GM23338 (cell line): ENCODE data around the gene SYT9. TPM values are rescaled to one million over a fixed set of nuclear protein-coding genes. Genes with fewer than 3 reads are reported as not detected.

Experiments used
- ATAC-seq: fragments of 200-7000 bp; cut with Tn5 transposase; 3 replicates; pipeline ENCODE4 v1.9.1; 2020
- DNase-seq: peaks from one replicate; pipeline ENCODE4 v3.0.0-alpha.2; 2015; ENCODE audit warnings: low spot score
- H2AFZ ChIP-seq: fragments of 200-600 bp; sonication (generic); 2 replicates; pipeline ENCODE4 v1.8.0; 2016; ENCODE audit warnings: antibody characterized with exemption, mild to moderate bottlenecking, moderate library complexity
- H3F3A ChIP-seq: fragments of 200-600 bp; sonication (generic); replicated peaks from 2 replicates; pipeline ENCODE4 v1.8.0; 2017; ENCODE audit warnings: antibody characterized with exemption, mixed run types, low read depth
- H3K27ac ChIP-seq: fragments of 200-600 bp; sonication (generic); 2 replicates; pipeline ENCODE4 v1.6.1; 2016; ENCODE audit warnings: low read depth
- H3K27me3 ChIP-seq: fragments of 200-600 bp; sonication (generic); 2 replicates; pipeline ENCODE4 v1.8.0; 2016; ENCODE audit warnings: mild to moderate bottlenecking, mixed run types, moderate library complexity; ENCODE audit not compliant: insufficient read depth
- H3K36me3 ChIP-seq: fragments of 200-600 bp; sonication (generic); 2 replicates; pipeline ENCODE4 v1.8.0; 2016; ENCODE audit warnings: mild to moderate bottlenecking; ENCODE audit not compliant: insufficient read depth
- H3K4me1 ChIP-seq: fragments of 200-600 bp; sonication (generic); 2 replicates; pipeline ENCODE4 v1.8.0; 2016; ENCODE audit warnings: mild to moderate bottlenecking, moderate library complexity; ENCODE audit not compliant: insufficient read depth
- H3K4me2 ChIP-seq: fragments of 200-600 bp; sonication (generic); 2 replicates; pipeline ENCODE4 v1.7.1; 2017; ENCODE audit warnings: mixed run types
- H3K4me3 ChIP-seq: fragments of 200-600 bp; sonication (generic); 2 replicates; pipeline ENCODE4 v1.6.1; 2016; ENCODE audit warnings: mixed run types
- H3K79me2 ChIP-seq: fragments of 200-600 bp; sonication (generic); replicated peaks from 2 replicates; pipeline ENCODE4 v1.8.0; 2017; ENCODE audit warnings: mild to moderate bottlenecking; ENCODE audit not compliant: insufficient read depth
- H3K9me2 ChIP-seq: fragments of 200-600 bp; sonication (generic); 2 replicates; pipeline ENCODE4 v1.8.0; 2017; ENCODE audit not compliant: insufficient read depth
- H4K20me1 ChIP-seq: fragments of 200-600 bp; sonication (generic); replicated peaks from 2 replicates; pipeline ENCODE4 v1.8.0; 2017; ENCODE audit warnings: mild to moderate bottlenecking; ENCODE audit not compliant: insufficient read depth
- H3K27ac Mint-ChIP-seq: 2 replicates; pipeline ENCODE4 v1.8.0; 2020; ENCODE audit warnings: inconsistent platforms, mild to moderate bottlenecking, moderate library complexity, mixed read lengths
- H3K27me3 Mint-ChIP-seq: 3 replicates; pipeline ENCODE4 v1.8.0; 2022; ENCODE audit warnings: low read depth, mild to moderate bottlenecking, moderate library complexity, mixed read lengths, inconsistent platforms; ENCODE audit not compliant: insufficient read depth, poor library complexity
- H3K36me3 Mint-ChIP-seq: 3 replicates; pipeline ENCODE4 v1.8.0; 2021; ENCODE audit warnings: low read depth, mild to moderate bottlenecking, inconsistent platforms, moderate library complexity, mixed read lengths
- H3K4me1 Mint-ChIP-seq: 3 replicates; pipeline ENCODE4 v1.8.0; 2020; ENCODE audit warnings: mild to moderate bottlenecking, inconsistent platforms, mixed read lengths
- H3K4me3 Mint-ChIP-seq: 3 replicates; pipeline ENCODE4 v1.8.0; 2021; ENCODE audit warnings: moderate library complexity, mild to moderate bottlenecking, inconsistent platforms, mixed read lengths
- H3K9me3 Mint-ChIP-seq: 3 replicates; pipeline ENCODE4 v1.8.0; 2020; ENCODE audit warnings: moderate library complexity, mild to moderate bottlenecking, inconsistent platforms, mixed read lengths
- CREB1 ChIP-seq: fragments of 250-450 bp; sonication (Bioruptor Pico); IDR thresholded peaks from 2 replicates; pipeline ENCODE4 v1.5.0; 2020; ENCODE audit warnings: low read depth, mild to moderate bottlenecking, moderate library complexity
- CTCF ChIP-seq, 2 experiments: fragments of 200-600 bp in 1 of 2; sonication (generic) in 1 of 2; conservative IDR thresholded peaks; 2 replicates each; pipeline versions ENCODE4 v1.5.1 to v1.6.1; 2016 to 2017; ENCODE audit warnings: antibody characterized with exemption in 2 of 2, low read depth in 2 of 2, mild to moderate bottlenecking in 2 of 2, moderate library complexity in 1 of 2
- ETS1 ChIP-seq: IDR thresholded peaks from 2 replicates; pipeline ENCODE4 v1.6.1; 2016; ENCODE audit warnings: antibody characterized with exemption
- EZH2 ChIP-seq: fragments of 200-600 bp; sonication (generic); IDR thresholded peaks from one replicate; pipeline ENCODE4 v1.8.0; 2017; ENCODE audit warnings: antibody characterized with exemption, mild to moderate bottlenecking, low read depth; ENCODE audit not compliant: unreplicated experiment
- EZH2phosphoT487 ChIP-seq: fragments of 200-600 bp; sonication (generic); IDR thresholded peaks from one replicate; pipeline ENCODE4 v1.8.1; 2018; ENCODE audit warnings: antibody characterized with exemption; ENCODE audit not compliant: unreplicated experiment
- JUNB ChIP-seq: IDR thresholded peaks from one replicate; pipeline ENCODE4 v1.6.1; 2016; ENCODE audit warnings: antibody characterized with exemption; ENCODE audit not compliant: unreplicated experiment
- POLR2AphosphoS5 ChIP-seq: IDR thresholded peaks from 2 replicates; pipeline ENCODE4 v1.6.1; 2016; ENCODE audit warnings: antibody characterized with exemption, low read depth
- REST ChIP-seq: IDR thresholded peaks from one replicate; pipeline ENCODE4 v1.6.1; 2018; ENCODE audit warnings: antibody characterized with exemption; ENCODE audit not compliant: unreplicated experiment
- STAT1 ChIP-seq: IDR thresholded peaks from one replicate; pipeline ENCODE4 v1.6.1; 2016; ENCODE audit warnings: antibody characterized with exemption; ENCODE audit not compliant: unreplicated experiment
- ZNF114 ChIP-seq: fragments of 250-450 bp; sonication (Bioruptor Pico); IDR thresholded peaks from 2 replicates; pipeline ENCODE4 v1.5.0; 2020; ENCODE audit warnings: mild to moderate bottlenecking, moderate library complexity
- ZNF331 ChIP-seq: fragments of 250-450 bp; sonication (Bioruptor Pico); IDR thresholded peaks from 2 replicates; pipeline ENCODE4 v1.5.0; 2020; ENCODE audit warnings: low read depth, mild to moderate bottlenecking, moderate library complexity
- ZNF462 ChIP-seq: fragments of 250-450 bp; sonication (Bioruptor Pico); IDR thresholded peaks from 2 replicates; pipeline ENCODE4 v1.5.0; 2020; ENCODE audit warnings: mild to moderate bottlenecking, moderate library complexity
- polyA plus RNA-seq: library from polyadenylated mRNA; unstranded; fragments of >200 nt; fragmentation: Nextera tagmentation; extraction: Ambion mirVana; gene quantifications from 2 replicates; pipeline ENCODE4 v1.2.1, GENCODE V29; 2016
- total RNA-seq: library from RNA; depleted of rRNA; stranded (reverse); fragments of >200 nt; shearing (Covaris generic); gene quantifications from 2 replicates; pipeline ENCODE4 v1.2.3, GENCODE V29; 2014

The SYT9 gene
- total and polyA plus RNA-seq, 2 experiments from 2014 or later, result 0.91 to 2.4 TPM

- TF ChIP-seq EZH2phosphoT487, result no peak
- TF ChIP-seq REST, result no peak
- no peak for TF ChIP-seq STAT1
- no peak for TF ChIP-seq JUNB
- TF ChIP-seq ZNF114, result no peak
Observed at GRCh38 chr11:7381937-7382336, 130.2 kb downstream of the SYT9 start (continued).

- no peaks in the 10 kb centered on the region for H3K36me3 Mint-ChIP-seq
- no peaks in the 10 kb centered on the region for H3K4me1 ChIP-seq
- no peak overlapping the region for H2AFZ ChIP-seq
- H3K27ac ChIP-seq, result no peak overlapping the region
- no peaks in the 10 kb centered on the region for H3K27me3 ChIP-seq
- H3K4me3 Mint-ChIP-seq, result no peak overlapping the region
- DNase-seq (no peak), ATAC-seq (no peak)
- H3K27me3 Mint-ChIP-seq, result no peaks in the 10 kb centered on the region
- no peaks in the 10 kb centered on the region for H3K36me3 ChIP-seq
- H3K4me2 ChIP-seq, result no peak overlapping the region
- H3K27ac Mint-ChIP-seq, result no peak overlapping the region
- H3K9me3 Mint-ChIP-seq, result no peaks in the 10 kb centered on the region
- no peaks in the 10 kb centered on the region for H3K4me1 Mint-ChIP-seq
- H3K79me2 ChIP-seq, result no peaks in the 10 kb centered on the region
- no peaks in the 10 kb centered on the region for H3K9me2 ChIP-seq
- no peak overlapping the region for H3K4me3 ChIP-seq
- no peaks in the 10 kb centered on the region for H3F3A ChIP-seq
- H4K20me1 ChIP-seq, result no peaks in the 10 kb centered on the region
- TF ChIP-seq CREB1 (CRISPR knock-in tag), result no peak
- no peak for TF ChIP-seq ZNF331 (CRISPR knock-in tag)
- TF ChIP-seq POLR2AphosphoS5, result no peak
- no peak for TF ChIP-seq EZH2phosphoT487
- no peak for TF ChIP-seq EZH2
- TF ChIP-seq ETS1, result no peak
- no peak for TF ChIP-seq STAT1
- no peak for TF ChIP-seq ZNF462 (CRISPR knock-in tag)
- no peak for TF ChIP-seq CTCF (conservative IDR thresholded peaks at IDR 0.05; ENCODE audit: low read depth in 2 of 2)
Observed at GRCh38 chr11:7383406-7383805, 131.7 kb downstream of the SYT9 start.
